GM21576 (cell line): ENCODE results near the gene C1QTNF12.
A peak's percentile ranks its signal among the peaks of the same experiment; 100 is the strongest.

Experiments used
- ATAC-seq: cut with Tn5 transposase; IDR thresholded peaks from one replicate; pipeline ENCODE4 v1.9.1; 2021; ENCODE audit warnings: mild to moderate bottlenecking, moderate library complexity; ENCODE audit not compliant: unreplicated experiment

Gene C1QTNF12

DNA sequence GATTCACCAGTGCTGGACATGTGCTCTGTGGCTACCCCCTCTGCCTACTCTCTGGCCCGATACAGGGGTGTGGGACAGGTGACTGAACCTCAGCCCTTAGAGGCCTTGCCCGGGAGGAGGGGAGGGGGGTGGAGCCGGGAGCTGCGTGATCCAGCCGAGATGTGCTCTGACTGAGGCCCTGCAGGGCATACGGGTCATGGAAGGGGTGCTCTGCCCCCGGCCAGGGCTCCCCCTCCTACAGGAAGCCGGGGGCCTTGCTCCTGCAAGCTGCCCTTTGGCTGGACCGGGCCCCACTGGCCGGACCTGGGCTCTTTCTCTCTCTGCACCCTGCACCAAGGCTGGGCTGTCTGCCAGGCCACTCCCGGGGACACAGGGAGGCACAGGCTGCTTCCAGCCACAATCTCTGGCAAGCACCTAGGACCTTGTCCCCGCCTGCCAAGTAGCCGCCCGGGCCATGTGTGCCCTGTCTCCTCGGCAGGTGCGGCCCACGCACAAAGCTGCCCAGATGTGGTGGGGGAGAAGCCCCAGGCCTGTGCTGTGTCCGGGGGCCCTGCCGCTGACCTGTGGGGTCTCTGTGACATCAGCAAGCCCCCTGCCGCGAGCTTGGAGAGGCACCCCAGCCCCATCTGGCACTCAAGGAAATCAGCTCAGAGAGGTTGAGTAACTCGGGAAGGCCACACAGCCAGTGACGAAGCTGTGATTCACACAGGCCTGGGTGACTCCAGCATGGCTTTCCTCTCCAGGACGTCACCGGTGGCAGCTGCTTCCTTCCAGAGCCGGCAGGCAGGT, 35.2 kb upstream of the C1QTNF12 start:
- no peak for ATAC-seq

DNA sequence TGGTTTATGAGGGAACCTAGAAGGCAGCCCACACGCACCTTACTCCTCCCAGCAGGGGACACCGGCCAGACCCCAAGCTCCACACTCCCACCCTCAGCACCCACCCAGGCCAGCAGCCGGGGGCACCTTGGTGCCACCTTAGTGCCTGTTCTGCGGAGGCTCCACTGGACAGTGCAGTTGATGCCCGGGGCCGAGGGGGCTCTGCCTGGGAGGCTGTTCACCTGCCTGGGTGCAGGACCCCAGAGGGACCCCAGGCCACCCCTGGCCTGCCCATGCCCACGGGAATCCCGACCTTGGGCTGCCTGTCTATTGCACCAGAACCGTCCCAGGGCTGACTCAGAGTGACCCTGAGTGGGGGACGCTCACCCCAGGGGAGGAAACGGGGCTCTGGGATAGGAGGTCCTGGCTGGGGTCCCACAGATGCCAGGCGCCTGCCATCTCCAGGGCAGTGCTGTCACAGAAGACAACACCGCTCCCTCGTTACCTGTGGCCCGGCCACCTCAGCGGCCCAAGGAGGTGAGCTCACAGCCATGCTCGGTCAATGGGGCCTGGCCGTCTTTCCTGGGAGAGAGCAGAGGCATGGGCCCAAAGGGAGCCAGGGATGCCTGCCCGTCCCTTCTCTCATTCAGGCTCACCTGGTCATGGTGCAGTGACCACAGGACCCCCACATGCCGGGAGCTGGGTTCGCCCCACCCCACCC, 34.4 kb upstream of the C1QTNF12 start:
- no peak for ATAC-seq

DNA sequence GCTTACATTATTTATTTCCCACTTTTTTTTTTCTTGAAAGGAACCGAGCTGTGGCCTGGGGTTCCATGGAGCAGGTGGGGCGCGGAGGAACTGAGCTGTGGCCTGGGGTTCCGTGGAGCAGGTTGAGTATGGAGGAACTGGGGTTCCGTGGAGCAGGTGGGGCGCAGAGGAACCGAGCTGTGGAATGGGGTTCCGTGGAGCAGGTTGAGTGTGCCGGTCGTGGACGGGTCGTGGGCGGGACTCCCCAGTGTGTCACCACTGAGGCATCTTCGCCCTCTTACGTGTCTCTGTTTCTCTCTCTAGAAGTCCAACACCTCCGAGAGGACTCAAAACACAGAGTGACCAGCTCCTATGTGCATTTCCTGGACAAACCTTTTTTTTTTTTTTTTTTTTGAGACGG, 32.5 kb upstream of the C1QTNF12 start:
- ATAC-seq: no peak

DNA sequence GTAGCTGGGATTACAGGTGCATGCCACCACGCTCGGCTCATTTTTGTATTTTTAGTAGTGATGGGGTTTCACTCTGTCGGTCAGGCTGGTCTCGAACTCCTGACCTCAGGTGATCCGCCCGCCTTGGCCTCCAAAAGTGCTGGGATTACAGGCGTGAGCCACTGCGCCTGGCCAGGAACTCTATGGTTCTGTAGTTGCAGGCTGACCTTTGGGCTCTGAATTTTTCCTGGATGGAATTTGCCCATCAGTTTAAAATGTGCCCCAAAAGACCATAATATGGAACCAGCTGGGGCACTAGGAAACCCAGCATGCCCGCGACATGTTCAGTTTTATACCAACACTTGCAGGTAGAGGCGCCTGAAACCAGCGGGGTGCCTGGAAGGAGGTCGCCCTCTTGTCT, 32.1 kb upstream of the C1QTNF12 start:
- no peak for ATAC-seq

DNA sequence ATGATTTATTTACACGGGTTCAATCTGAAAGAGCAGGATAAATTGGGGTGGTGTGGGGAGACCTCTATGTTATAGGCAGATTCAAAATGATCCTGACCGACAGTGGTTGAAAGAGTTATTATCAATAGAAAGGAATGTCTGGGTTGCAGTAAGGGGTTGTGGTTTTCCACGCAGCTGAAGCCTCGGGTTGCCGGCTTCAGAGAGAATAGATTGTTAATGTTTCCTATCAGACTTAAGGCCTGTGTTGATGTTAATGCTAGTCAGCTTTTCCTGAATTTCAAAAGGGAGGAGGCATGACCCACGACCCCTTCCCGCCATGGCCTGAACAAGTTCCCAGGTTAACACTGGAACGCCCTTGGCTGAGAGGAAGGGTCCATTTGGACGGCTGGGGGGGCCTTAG, 29.3 kb upstream of the C1QTNF12 start:
- no peak for ATAC-seq

DNA sequence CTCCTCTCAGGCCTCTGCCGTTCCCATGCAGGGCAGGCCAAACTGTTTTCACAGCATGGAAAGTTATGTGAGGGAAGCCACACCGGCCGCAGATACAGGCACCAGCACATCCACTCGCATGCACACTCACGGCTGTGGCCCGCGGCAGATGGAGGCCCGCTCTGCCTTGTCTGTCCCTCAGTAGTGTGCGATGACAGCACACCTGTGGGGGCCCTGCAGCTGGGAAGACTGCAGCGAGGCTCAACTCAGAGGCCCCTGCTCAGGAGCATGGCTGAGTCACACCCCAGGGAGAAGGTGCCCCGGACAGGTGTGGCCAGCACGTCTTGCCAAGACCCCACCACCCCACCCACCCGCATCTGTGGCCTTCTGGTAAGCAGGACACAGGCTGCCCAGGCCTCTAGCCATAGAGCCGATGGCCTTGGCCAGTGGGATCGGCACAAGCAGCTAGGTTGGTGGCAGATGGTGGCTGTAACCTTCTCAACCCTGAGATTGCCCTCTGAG, 28.5 kb upstream of the C1QTNF12 start:
- ATAC-seq: no peak

DNA sequence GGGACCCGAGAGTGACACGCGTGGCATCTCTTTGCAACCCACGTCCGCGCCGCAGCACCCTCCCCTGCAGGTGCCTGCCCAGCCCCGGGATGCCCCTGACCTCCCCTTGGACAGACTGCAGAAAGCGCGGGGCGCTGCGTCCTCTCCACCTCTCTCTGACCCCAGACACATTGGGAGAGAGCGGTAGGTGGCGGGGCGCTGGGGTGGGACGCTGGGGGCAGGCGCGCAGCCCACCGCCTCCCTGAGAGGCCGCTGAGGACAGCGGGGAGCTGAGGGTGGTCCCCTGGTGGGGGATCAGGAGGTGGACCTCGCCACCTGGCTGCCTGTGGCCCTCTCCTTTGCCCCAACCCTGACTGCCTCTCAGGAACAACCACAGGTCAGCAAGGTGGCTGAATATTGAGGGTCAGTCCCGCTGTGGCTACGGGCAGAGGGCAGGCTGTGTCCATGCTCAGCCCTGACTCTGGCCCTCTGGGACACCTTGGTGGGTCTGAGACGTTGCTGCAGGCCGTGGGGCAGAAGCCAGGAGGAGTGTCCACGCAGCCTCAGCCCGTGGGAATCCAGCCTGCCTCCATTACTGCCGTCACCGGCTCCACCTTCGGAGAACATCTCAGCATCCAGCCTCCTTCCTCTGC, 27.9 kb upstream of the C1QTNF12 start:
- peak; percentile 6 for ATAC-seq

DNA sequence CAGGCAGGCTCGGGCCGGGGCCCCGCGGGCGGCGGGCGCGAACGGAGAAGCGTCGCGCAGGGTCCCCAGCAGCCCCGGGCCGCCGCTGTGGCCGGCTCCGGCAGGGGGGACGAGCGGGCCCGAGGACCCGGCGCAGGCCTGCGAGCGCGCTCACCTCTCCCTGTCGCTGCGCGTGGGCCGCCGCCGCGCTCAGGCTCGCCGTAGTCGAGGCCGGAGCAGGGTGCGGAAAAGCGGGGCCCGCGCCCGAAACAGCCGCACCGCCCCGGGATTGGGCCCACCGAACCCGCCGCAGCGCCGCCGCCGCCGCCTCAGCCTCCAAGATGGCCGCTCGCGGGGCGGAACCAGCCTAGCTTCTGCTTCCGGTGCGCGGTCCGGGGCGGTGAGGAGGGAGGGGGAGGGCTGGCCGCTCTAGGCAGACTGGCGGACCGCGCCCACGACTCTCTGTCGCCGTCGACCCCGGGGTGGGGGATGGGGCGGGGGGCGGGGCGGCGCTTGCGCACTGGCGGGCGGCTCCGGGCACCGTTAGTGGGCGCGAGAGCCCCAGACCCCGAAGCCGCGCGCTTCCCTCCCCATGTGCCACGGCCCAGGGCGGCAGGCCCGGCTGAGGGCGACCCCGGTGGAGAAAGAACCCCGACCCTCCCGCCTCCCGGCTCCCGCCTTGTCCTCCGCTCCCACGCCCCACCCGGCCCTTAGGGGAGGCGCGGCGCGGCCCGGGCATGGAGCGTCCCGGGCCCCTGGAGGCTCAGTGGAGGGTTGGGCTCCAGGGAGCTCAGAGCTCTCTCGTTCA, 27.2 kb upstream of the C1QTNF12 start, which contains the start of gene UBE2J2:
TSS of gene UBE2J2 (minus strand) at position 343 of the 787 bp plus-strand sequence. CDS start 5,862 bp downstream, outside the sequence.
- peak; percentile 70 for ATAC-seq

DNA sequence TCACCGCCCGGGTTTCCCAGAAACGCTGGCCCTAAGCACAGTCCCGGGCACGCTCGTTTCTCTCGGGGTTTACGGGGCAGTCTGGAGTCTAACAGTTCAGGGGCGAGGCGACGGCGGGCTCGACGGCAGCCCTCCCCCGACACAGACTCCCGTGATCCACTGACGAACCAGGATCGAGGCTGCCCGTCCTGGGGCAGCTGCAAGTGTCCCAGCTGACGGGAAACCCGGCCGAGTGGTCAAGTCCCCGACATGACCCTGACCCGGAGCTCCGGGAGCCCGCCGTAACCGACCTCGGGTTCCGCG, 26.6 kb upstream of the C1QTNF12 start:
- peak; percentile 12 for ATAC-seq

DNA sequence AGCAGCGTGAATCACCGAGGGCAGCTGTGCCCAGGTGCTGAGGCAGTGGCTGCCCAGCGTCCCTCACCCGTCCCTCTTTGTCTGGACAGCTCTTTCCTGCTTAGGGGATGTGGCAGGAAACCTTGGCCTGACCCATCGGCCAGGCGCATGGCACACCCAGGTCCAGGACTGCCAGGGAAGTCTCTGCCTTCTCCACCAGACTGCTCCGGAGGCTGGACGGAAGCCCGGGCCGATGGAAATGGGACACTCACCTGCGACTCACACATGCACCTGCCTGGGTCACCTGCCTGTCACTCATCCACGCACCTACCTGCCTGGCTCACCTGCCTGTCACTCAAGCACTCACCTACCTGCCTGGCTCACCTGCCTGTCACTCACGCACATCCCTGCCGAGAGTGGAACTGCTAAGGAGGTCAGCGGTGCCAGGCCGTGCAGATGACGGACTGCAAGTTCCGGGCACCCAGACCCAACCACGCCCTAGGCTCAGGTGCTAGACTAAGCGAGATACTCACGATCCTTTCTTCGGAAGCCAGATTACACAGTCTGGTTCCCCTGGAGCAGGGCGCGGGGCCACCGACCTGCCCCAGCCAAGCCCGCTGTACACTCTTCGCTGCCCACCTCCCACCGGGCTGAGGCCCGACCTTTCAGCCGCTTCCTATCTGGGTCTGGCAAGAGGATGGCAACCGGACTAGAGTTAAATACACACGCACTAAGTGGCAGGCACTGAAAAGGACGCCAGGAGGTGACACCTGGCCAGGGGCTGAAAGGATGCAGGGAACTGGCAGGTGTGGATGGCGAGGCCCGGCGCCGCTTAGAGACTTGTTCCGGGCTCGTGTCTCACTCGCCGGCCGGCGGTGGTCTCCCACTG, 26.1 kb upstream of the C1QTNF12 start:
- ATAC-seq: no peak

DNA sequence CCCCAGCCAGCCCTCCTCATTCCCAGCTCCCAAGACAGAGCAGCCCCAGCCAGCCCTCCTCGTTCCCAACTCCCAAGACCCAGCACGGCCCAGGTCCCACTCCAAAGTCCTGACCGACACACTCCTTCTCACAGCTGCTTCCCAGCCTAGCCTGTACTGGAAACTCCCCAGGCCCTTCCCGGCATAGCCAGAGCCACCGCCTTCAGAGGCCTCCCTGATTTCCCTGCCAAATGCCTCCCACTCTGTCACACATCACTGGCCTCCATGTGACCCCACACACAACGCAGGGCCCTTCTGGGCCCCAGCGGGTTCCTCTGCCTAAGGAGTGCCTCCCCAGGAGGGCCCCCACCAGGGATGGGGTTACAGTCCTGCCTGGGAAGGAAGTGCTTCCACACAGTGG, 24.3 kb upstream of the C1QTNF12 start:
- no peak for ATAC-seq

DNA sequence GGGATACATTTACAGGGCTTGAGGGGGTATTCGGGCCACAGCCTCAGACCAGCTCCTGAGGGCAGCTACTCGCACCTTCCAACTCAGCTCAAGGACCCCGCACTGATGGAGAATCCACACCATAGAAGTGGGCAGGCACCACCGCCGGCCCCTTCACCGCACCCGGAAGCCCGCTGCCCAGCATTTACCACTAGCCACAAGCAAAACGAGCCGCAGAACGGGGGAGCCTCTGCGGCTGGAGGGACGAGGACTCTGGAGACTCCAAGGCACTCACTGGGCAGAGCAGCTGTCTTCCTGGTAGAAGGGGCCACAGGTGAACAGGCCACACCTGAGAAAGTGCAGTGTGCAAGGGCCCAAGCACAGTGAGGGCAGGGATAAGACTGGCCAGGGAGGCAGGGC, 21.8 kb upstream of the C1QTNF12 start:
- ATAC-seq: no peak

DNA sequence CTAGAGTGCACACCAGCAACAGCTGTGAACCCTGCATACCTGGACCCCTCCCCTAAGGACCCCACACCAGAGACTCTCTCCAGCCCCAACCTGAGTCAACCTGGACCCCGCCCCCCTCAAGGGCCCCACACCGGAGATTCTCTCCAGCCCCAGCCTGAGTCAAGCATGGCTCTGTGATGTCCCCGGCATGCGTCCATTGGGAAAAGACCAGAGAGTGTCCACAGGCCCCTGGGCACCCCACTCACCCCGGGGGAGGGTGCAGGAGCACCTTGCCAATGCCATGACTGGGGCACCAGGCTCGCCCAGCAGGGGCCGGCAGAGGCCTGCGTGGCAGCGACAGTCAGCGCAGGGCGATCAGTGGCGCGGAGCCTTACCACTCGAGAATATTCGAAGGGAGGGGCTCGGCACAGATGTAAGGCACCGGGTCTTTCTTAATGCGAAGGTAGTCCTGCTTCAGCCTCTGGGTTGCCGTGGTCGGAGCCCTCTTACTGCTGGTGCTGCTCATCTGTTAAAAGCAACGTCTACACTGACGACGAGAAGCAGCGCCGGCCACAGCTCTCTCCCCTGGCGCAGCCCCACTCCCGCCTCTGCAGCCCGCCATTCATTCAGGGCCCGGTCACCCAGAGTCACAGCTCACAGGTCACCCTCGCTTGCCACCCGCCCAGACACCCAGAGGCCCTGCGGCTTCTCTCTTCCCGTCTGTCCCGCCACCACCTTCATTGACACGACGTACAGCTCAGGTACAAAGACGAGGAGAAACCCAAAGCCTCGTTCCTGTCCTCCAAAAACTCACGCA, 21.2 kb upstream of the C1QTNF12 start:
- no peak for ATAC-seq

DNA sequence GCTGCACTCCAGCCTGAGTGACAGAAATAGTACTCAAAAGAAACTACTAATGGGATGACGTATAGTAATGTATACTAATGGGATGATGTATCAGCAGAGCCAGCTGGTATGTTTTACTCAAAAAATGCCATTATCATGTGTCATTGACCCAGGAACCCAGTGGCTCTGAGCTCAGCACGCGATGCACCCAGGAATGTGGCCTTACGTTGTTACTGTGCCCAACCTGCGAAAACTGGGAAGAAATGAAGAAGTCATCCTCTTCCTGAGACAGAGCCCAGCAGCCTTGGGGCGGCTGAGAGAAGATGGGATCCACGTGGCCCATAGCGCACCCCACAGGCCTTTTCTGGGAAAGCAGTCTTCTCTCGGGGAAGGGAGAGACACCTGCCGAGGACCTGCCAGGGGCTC, 18.3 kb upstream of the C1QTNF12 start:
- ATAC-seq: no peak

DNA sequence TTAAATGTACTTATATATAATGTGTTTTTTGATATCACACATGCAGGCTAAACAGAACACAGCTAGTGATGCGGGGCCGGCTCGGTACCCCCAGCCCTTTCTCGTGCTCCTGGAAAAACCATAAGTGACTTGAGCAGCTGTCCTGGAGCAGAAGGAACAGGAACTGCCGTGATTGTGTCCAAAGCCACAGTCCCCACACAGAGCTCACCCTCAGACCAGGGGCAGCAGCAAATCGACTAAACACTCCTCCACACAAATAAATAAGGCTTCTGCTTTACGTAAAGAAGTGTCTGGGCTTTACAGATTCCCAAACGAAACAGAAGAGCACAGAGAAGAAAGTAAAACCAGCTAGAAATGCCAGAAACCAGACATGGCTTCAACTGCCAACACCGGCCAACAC, 17.5 kb upstream of the C1QTNF12 start:
- ATAC-seq: no peak

DNA sequence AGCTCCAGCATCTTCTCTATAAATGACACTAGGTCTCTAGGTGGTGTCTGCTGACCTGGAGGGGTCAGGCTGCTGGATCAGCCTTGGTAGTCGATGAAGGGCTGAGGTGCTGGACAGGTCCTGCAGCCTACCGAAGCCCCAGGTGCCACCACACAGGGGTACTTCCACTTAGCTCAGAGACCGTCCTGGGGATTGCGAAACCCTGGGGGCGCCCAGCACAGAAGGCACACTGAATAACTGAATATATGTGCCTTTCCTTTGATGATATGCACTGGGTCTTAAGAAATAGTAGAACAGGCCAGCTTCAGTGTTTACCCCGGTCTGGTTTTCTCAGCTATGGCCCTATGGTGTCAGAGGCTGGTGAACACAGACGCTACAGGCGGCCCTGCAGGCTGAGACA, 16.2 kb upstream of the C1QTNF12 start:
- no peak for ATAC-seq

DNA sequence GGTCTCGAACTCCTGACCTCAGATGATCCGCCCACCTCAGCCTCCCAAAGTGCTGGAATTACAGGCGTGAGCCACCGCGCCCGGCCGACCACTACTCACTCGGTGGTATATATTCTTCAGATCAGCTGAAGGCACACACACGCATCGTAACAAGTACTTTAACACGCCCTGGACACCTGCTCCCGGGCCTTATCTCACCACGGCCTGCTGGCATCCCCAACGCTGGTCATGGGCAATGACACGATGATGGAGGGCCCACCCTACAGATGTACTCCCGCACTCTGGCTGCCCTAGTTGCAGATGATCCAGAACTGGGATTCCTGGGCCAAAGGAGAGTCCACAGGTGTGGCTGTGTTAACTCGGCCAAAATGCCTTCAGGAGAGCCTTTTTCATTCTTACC, 15.5 kb upstream of the C1QTNF12 start:
- ATAC-seq: no peak

DNA sequence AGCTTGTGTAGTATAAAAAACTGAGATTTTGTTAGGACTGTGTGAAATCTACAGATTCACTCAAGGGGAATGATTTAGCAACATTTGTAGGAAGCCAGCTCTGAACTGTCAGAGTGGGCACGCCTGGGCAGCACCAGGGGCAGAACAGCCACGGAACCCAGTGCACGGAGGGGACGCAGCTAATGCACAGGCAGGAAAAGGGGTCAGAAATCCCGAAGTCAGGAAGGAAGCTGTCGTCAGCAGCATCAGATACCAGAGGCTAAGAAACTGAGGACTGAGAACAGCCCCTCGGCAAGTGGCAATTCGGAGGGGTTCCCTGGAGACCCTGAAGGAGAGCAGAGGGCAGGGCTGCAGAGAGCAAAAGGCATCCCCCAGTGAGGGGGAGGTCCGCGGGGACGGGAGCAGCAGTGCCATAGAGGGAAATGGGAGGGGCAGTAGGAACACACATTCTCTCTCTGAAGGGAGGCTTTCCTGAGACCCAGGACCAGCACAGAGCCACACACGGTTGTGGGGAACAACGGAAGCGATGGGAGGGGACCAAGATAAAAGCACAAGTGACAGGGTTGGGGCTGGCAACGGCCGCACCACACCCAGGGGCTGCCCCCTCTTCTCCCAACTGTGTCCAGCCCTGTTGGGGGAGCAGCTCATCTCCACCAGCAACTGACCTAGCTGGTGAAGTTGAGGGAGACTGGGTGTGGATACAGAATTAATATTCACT, 14.5 kb upstream of the C1QTNF12 start:
- ATAC-seq: no peak
